NB4 (cell line): ENCODE results near the gene CDK11A.
"Not testable (repeated sequence)": the region's sequence is repeated elsewhere in the genome, so short reads cannot be mapped to it uniquely, and the experiment has no call there.

Experiments used
- DNase-seq: peaks from one replicate; pipeline ENCODE4 v3.0.0; 2010; ENCODE audit warnings: low read depth
- H3K4me3 ChIP-seq: one replicate; pipeline ENCODE4 v1.5.1; 2011; ENCODE audit warnings: mild to moderate bottlenecking, low read depth, low read length, moderate library complexity
- MYC ChIP-seq: IDR thresholded peaks from 2 replicates; pipeline ENCODE4 v1.6.1; 2011; ENCODE audit warnings: low read depth, low read length
- POLR2A ChIP-seq: IDR thresholded peaks from 2 replicates; pipeline ENCODE4 v1.6.1; 2011; ENCODE audit warnings: mild to moderate bottlenecking; ENCODE audit not compliant: insufficient read length; ENCODE audit errors: extremely low read depth
- TF ChIP-seq, protein P1 (sequence below): IDR thresholded peaks from 2 replicates; pipeline ENCODE4 v1.6.1; 2011; ENCODE audit warnings: low read depth, low read length
- TF ChIP-seq, protein P2 (sequence below): IDR thresholded peaks from one replicate; pipeline ENCODE4 v1.5.1; 2012; ENCODE audit warnings: low read depth, low read length

CDK11A gene

DNA sequence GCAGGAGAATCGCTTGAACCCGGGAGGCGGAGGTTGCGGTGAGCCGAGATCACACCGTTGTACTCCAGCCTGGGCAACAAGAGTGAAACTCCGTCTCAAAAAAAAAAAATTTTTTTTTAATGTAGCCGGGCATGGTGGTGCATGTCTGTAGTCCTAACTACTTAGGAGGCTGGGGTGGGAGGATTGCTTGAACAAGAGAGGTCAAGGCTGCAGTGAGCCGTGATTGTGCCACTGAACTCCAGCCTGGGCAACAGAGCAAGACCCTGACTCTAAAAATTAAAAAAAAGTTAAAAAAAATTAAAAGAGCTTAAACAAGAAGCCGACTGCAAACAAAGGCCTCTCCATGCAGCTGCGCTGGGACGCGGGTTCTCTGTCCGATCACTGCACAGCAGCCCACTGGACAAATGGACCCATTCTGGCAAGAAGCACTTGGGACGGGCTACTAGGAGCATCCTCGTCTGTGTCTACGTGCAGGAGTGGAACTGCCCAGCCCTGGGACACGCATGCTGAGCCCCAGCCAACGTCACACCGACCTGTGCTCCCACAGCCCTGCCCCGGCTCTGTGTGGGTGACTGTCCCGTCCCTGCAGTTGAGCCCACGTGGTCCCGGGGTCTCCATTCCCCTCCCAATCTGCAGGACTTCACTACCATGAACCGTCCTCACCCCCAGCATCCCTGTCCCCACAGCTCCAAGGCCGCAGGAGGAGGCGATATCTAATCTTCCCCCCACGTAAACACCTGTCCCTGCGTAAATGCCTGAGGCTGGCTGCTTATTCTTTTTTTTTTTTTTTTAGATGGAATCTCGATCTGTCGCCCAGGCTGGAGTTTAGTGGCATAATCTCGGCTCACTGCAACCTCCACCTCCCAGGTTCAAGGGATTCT is 43.9 kb downstream of the CDK11A start:
- no peak overlapping the region for H3K4me3 ChIP-seq
- no peak for DNase-seq
- TF ChIP-seq, protein P1, sequence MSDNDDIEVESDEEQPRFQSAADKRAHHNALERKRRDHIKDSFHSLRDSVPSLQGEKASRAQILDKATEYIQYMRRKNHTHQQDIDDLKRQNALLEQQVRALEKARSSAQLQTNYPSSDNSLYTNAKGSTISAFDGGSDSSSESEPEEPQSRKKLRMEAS, result no peak

DNA sequence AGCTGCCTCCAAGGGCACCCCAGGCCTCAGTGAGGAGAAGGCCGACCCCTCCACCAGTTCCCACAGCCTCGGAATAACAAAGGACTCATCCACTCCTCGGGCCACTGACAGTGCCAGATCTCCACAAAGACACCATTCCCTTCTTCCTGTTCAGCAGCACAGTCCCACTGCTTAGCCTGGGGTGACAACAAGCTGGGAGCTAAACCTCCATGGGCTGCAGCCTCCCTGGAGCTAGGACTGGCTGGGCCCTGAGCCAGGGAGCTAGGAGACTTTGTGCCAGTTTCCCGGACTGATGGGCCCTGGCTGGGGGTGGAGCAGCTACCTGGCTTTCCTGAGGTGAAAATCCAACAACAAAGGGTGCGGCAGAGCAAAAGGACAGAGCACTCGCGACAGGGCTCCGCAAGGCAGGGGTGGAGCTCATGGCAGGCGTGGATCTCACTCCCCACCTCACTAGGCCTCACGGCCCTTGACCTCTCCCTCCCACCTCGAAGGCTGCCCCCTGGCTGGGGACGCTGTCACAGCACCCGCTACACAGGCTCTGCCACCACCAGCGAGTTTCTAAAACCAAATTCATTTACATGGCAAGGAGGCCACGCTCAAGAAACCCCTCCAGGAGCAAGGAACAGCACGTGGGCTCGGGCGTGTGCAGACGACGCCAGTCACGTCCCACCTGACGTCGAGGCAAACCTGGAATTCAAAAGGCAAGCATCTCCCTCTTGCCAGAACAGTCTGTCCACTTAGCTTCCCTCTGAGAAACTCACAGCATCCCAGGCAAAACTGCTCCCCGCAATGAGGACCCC is 45.4 kb downstream of the CDK11A start:
- peak; percentile 56 for DNase-seq
- H3K4me3 ChIP-seq, result no peak overlapping the region
- TF ChIP-seq MYC (no peak), POLR2A (no peak)
- TF ChIP-seq, protein P1, result no peak
- TF ChIP-seq, protein P2, sequence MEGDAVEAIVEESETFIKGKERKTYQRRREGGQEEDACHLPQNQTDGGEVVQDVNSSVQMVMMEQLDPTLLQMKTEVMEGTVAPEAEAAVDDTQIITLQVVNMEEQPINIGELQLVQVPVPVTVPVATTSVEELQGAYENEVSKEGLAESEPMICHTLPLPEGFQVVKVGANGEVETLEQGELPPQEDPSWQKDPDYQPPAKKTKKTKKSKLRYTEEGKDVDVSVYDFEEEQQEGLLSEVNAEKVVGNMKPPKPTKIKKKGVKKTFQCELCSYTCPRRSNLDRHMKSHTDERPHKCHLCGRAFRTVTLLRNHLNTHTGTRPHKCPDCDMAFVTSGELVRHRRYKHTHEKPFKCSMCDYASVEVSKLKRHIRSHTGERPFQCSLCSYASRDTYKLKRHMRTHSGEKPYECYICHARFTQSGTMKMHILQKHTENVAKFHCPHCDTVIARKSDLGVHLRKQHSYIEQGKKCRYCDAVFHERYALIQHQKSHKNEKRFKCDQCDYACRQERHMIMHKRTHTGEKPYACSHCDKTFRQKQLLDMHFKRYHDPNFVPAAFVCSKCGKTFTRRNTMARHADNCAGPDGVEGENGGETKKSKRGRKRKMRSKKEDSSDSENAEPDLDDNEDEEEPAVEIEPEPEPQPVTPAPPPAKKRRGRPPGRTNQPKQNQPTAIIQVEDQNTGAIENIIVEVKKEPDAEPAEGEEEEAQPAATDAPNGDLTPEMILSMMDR, result peak; percentile 44

DNA sequence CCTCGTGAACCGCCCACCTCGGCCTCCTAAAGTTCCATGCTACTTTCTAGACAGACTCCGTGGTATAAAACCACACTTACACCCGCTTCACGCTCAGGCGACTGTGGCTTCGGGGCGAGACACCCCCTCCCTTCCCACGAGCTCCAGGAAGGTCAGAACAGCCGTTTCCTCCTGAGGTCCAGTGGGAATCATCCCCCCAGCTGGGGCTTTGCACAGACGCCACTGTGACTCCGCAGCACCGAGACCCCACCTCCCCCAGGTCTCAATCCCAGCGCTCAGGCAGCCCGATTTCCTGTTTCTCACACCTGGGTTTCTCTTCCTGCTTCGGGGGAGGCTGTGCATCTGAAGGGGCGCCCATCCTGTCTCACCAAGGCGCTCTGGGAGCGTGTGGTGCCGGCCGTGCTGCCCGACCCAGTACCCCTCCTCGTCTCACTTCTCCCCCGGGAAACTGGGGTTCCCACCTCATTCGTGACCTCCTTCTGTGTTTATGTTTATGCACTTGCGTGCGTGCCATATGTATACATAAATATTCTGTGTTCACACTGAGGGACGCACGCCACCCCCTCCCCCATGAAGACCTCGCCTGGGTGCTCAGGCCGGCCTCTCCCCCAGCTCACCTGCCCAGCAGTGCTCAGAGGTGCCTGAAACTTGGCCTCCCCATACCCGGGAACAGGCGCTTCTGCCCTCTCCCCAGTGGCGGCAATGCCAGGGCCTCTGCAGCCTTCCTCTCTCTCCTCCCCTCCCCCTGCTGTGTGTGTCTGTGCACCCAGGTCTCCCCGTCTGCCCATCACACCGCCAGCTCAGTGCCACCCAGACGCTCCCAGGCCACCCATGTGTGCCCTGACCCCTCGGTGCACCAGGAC is 46.2 kb downstream of the CDK11A start:
- DNase-seq, result peak; percentile 73
- no peak overlapping the region for H3K4me3 ChIP-seq
- no peak for TF ChIP-seq POLR2A

DNA sequence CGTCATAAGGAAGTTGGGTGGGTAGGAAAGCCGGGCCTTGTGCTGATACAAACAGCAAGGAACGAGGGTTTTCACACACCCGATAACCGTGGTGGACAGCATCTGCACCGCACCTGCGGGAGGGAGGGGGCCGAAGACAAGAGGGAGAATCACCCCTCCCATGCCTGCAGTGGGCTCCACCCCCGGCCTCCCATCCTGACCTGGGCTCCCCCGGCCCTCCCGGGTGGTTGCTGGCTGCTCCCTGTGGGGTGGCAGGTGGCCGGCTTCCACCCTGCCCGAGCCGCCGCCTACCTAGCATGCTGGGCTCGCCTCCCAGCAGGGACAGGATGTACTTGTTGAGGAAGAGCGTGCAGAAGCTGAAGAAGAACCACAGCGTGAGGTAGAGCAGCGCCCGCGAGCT is 48.1 kb downstream of the CDK11A start:
- not testable (repeated sequence) for DNase-seq, H3K4me3 ChIP-seq

DNA sequence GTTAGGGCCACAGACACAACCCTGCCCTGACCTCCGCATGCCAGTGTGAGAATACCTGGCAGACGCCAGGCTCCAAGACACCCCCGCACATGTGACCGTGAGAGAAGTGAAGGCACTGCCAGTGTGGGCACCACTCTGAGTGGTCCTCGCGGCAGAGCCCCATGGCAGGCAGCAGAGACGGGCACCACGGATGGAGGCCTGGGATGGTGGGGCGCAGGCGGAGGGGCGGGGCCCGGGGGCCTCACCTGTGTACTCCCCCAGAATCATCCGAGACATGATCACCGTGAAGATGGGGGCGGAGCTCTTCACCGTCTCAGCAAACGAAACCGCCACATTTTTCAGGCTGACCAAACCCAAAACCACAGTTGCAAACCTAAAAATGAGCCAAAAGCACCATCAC is 48.9 kb downstream of the CDK11A start:
- not testable (repeated sequence) for DNase-seq

DNA sequence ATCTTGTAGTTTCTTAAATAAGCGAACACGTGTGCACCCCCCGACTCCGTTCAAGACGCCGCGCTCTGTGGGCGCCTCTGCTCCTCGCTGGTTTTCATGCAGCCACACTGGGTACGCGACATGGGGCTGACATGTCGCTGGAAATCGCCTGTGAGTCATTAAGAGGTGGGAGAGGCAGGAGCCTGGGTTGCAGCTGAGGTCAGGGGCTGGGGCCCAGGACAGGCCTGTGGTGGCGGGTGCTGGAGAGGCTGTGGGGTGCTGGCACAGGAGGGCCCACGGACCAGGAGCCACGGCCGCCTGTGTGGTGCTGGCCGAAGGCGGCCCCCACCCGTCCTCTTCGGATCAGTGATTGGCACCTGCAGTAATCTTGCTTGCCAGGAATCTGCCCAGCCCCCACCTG is 49.4 kb downstream of the CDK11A start:
- H3K4me3 ChIP-seq, result not testable (repeated sequence)
- peak; percentile 31 for DNase-seq

More for the DNA sequence above, 48.9 kb downstream of the CDK11A start:
- not testable (repeated sequence) for H3K4me3 ChIP-seq

DNA sequence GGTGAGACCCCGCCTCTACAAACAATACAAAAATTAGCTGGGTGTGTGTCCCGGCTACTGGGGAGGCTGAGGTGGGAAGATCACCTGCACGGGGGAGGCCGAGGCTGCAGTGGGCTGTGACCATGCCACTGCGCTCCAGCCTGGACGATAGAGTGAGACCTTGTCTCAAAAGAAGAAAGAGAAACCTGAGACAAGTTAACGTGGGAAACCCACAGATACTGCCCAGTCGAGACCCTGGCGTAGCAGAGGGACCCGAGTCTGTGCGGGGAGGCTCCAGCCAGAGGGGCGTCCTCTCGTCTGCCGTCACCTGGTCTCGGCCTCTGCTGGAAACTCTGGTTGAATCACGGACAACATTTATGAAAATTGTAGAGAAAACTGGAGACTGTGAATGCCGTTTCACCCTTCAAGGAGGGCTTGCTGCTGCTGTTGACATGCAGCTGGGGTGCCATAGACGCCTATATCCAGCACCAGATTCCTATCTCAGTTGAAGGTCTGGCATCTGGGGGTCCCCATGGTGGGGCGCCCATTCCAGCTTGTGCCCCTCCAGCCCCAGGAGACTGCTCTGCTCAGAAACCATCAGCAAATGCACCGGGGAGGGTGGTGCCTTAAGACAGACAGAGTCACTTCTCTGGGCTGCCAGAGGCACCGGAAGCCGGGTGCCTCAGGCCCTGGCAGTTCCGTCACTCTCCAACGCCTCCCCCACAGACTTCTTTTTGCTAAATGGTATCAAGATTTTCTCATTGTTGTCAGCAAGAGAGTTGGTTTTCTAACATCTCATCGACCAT is 51.8 kb downstream of the CDK11A start:
- DNase-seq, result peak; percentile 73
- TF ChIP-seq MYC, result no peak
- TF ChIP-seq, protein P2, result no peak
- no peak for TF ChIP-seq POLR2A
- TF ChIP-seq, protein P1, result no peak
- no peak overlapping the region for H3K4me3 ChIP-seq

DNA sequence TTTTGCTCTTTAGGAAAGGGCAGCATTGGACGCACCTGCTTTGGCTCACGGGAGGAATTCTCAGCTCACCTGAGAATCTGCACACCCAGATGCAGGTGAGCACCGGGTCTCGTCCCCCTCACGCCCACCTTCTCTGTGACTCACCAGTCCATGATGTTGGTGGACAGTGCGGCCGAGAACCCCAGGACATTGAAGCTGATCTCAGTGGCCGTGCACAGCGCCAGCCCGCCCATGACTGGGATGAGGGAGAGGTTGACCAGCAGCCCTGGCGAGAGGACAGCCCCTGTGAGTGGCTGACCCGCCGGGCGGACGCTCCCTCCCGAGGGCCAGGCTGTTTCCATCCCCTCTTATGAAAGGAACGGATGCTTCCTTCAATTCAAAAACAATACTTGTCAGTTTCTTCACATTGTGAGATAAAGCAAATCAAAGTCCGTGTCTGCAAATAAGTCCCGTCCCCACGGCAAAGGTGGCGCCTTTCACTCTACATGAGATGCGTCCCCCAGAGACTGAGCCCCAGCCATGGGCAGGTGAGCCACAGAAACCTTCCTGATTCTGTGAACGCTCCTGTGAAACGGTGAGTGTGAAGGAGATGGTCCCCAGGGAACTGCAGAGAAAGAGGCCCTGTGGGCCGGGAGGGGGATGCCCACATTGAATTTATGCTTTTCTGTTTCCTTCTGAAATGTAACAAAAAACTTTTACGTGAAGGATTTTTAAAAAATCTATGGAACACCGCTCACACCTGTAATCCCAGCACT is 52.6 kb downstream of the CDK11A start:
- TF ChIP-seq, protein P2, result no peak
- TF ChIP-seq, protein P1, result no peak
- TF ChIP-seq MYC, result no peak
- no peak for TF ChIP-seq POLR2A
- no peak overlapping the region for H3K4me3 ChIP-seq
- DNase-seq, result no peak
